HG03571 (cell line): ENCODE data around the gene HDAC6.
"Not testable (repeated sequence)": the region's sequence is repeated elsewhere in the genome, so short reads cannot be mapped to it uniquely, and the experiment has no call there.

Experiments used
- ATAC-seq: cut with Tn5 transposase; IDR thresholded peaks from one replicate; pipeline ENCODE4 v1.9.1; 2021; ENCODE audit not compliant: unreplicated experiment

The HDAC6 gene

GRCh38 chrX:48824066-48824465 is 22.2 kb downstream of the HDAC6 start:
- ATAC-seq, result no peak

GRCh38 chrX:48826135-48826875 is 24.4 kb downstream of the HDAC6 start, which contains the start of gene ERAS:
Gene ERAS, plus strand, starts transcription at chrX:48826513. Its CDS starts 2,611 bp downstream, at chrX:48829124.
- ATAC-seq, result no peak

DNA sequence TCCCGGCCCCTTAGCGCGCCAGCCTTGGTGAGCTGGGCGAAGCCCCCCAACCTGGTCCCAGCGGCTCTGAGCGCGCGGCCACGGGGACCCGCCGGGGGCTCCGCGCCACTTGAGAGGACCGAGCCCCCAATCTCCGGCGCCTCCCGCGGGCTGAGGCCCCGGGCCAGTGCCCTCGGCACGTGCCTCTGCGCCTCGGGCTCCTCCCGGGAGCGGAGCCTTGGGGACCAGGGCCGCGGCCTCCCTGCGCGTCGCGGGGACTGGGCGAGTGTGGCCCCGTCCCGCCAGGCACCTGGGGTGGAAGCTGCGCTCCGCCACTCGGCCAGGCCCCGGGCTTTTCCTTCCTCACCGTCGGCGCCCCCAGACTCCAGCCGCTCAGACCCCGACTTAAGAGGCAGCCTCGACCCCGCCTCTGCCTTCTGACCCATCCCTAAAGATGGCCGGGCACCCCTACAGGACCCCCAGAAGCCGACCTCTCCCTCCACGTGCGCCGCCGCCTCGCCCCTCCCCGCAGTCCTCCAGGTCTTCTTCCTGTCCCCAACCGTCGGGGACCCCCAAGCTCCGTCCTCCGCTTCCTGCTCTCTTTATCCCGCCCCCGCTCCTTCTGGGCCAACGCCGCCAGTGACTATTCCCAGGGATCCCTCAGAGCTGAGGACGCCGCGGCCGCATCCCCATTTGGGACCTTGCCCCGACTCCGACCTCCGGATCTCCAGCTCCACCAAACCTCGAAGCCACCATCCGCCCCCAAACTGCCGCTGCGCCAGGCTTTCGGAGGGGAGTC is 25.2 kb downstream of the HDAC6 start:
- ATAC-seq, result no peak

GRCh38 chrX:48827654-48827968 is 25.7 kb downstream of the HDAC6 start:
- no peak for ATAC-seq

GRCh38 chrX:48829016-48829735 is 27.3 kb downstream of the HDAC6 start:
- ATAC-seq, result no peak

- no peak for ATAC-seq
Observed at GRCh38 chrX:48831136-48831908, 29.5 kb downstream of the HDAC6 start.

GRCh38 chrX:48831909-48832291 is 30.0 kb downstream of the HDAC6 start:
- no peak for ATAC-seq

GRCh38 chrX:48833542-48834138 is 31.8 kb downstream of the HDAC6 start:
- no peak for ATAC-seq

GRCh38 chrX:48834383-48834709 is 32.5 kb downstream of the HDAC6 start:
- ATAC-seq, result no peak

- no peak for ATAC-seq
Observed at GRCh38 chrX:48835524-48836329, 33.9 kb downstream of the HDAC6 start, which contains the start of gene PCSK1N. Gene PCSK1N, minus strand, starts transcription at chrX:48835610. Its CDS starts 78 bp downstream, at chrX:48835532.

GRCh38 chrX:48839686-48840085 is 37.8 kb downstream of the HDAC6 start:
- no peak for ATAC-seq

DNA sequence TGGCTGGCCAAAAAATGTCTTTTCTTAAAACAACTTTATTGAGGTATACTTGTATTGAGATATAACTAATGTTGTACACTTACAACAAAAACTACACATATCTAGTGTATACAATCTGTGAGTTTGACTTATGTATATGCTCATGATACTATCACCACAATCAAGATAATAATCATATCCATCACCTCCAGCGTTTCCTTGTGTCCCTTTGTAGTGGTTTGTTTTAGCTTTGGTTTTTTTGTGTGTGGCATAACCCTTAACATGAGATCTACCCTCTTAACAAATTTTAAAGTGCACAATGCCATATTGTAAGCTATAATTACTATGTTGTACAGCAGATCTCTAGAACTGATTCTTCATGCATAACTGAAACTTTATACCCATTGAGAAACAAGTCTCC is 47.0 kb downstream of the HDAC6 start:
- no peak for ATAC-seq

DNA sequence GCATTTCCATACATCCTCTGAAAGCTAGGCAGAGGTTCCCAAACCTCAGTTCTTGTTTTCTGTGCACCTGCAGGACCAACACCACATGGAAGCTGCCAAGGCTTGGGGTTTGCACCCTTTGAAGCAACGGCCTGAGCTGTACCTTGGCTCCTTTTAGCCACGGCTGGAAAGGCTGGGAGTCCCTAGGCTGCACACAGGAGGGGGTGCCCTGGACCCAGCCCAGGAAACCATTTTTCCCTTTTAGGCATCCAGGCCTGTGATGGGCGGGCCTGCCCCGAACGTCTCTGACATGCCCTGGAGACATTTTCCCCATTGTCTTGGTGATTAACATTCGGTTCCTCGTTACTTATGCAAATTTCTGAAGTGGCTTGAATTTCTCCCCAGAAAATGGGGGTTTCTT is 51.0 kb downstream of the HDAC6 start:
- no peak for ATAC-seq

DNA sequence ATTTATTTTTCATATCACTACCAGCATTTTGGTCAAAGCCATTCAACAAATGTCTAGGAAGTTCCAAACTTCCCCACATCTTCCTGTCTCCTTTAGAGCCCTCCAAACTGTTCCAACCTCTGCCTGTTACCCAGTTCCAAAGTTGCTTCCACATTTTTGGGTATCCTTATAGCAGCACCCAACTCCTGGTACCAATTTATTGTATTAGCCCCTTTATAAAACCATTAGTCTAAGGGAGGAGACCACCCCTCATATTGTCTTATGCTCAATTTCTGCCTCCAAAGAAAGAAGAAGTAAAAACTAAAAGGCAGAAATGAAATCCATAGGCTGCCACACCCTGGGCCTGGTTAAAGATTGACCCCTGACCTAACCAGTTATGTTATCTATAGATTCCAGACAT is 51.6 kb downstream of the HDAC6 start:
- not testable (repeated sequence) for ATAC-seq

DNA sequence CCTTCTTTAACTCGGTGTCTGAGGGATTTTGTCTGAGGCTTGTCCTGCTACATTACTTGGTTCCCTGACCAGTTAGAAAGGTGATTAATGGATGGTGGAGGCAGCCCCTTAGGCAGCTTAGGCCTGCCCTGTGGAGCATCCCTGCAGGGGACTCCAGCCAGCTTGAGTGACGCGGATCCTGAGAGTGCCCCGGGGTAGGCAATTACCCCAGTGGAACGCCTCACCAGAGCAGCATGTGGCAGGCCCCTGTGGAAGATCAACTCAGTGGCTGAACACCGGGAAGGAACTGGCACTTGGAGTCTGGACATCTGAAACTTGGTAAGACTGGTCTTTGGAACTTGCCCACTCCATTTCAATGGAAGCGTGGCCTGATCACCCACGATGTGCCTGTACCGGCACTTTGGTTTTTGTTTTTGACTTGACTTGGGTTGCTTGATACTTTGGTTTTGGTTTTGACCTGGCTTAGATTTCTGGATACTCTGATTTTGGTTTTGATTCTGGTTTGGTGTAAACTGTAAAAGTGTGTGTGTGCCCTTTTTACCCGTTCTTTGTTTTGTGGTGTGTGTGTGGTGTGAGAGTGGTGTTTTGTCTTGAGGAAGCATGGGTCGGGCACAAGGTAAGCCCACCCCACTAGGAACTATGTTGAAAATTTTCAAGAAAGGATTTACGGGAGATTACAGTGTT is 52.4 kb downstream of the HDAC6 start:
- not testable (repeated sequence) for ATAC-seq

DNA sequence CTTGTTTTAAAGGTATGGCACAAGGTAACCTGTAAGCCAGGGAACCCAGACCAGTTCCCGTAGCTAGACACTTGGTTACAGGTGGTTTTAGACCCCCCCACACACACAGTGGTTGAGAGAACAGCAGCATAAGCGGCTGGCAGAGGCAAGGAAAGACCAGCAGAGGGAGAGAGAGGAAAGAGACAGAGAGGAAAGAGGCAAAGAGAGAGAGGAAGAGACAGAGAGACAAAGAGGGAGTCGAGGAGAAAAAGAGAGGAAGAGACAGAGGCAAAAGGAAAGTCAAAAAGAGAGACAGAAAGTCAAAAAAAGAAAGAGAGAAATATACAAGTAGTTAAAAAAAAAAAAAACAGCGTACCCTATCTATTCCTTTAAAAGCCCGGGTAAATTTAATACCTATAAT is 53.0 kb downstream of the HDAC6 start:
- ATAC-seq, result no peak

- no peak for ATAC-seq
Observed at GRCh38 chrX:48864210-48864609, 62.3 kb downstream of the HDAC6 start.

- ATAC-seq, result not testable (repeated sequence)
Observed at GRCh38 chrX:48872017-48872416, 70.2 kb downstream of the HDAC6 start.
